A172 (cell line): ENCODE measurements around the gene C11orf24. TPM values are rescaled to one million over a fixed set of nuclear protein-coding genes. Genes with fewer than 3 reads are reported as not detected.
A peak's percentile ranks its signal among the peaks of the same experiment; 100 is the strongest.

Experiments
- DNase-seq: peaks from one replicate; pipeline ENCODE4 v3.0.0-alpha.2; 2015; ENCODE audit warnings: low spot score
- total RNA-seq: library from RNA; depleted of rRNA; stranded (reverse); fragments of >200 nt; shearing (Covaris generic); gene quantifications from 2 replicates; pipeline ENCODE4 v1.2.3, GENCODE V29; 2014; rRNA removed

C11orf24 gene
- 52.4 and 55.5 TPM in 2 replicates for total RNA-seq

- DNase-seq: peak; percentile 83
Observed at GRCh38 chr11:68271781-68272608, at the start of gene C11orf24. Gene C11orf24 (minus strand): TSS chr11:68271973. CDS start chr11:68263767, 8,206 bp downstream.

- no peak for DNase-seq
Observed at GRCh38 chr11:68317147-68317785, 45.5 kb upstream of the C11orf24 start.

- DNase-seq: peak; percentile 31
Observed at GRCh38 chr11:68315171-68315920, 43.6 kb upstream of the C11orf24 start.

- DNase-seq: peak; percentile 59
Observed at GRCh38 chr11:68314203-68315170, 42.7 kb upstream of the C11orf24 start.

GRCh38 chr11:68313574-68314202, 41.9 kb upstream of the C11orf24 start:
- no peak for DNase-seq

- DNase-seq: no peak
Observed at GRCh38 chr11:68312780-68313573, 41.2 kb upstream of the C11orf24 start.

- DNase-seq: no peak
Observed at GRCh38 chr11:68312117-68312779, 40.5 kb upstream of the C11orf24 start, which contains the start of gene LRP5. Gene LRP5 (plus strand): TSS chr11:68312591. CDS start chr11:68312715, 124 bp downstream.

GRCh38 chr11:68311160-68312116, 39.7 kb upstream of the C11orf24 start:
- DNase-seq: no peak

- DNase-seq: no peak
Observed at GRCh38 chr11:68309621-68310185, 37.9 kb upstream of the C11orf24 start.

GRCh38 chr11:68308068-68308467, 36.3 kb upstream of the C11orf24 start:
- DNase-seq: no peak

GRCh38 chr11:68306636-68307035, 34.9 kb upstream of the C11orf24 start:
- DNase-seq: no peak

- no peak for DNase-seq
Observed at GRCh38 chr11:68303982-68304780, 32.4 kb upstream of the C11orf24 start.

- no peak for DNase-seq
Observed at GRCh38 chr11:68303083-68303482, 31.3 kb upstream of the C11orf24 start.

- DNase-seq: peak; percentile 84
Observed at GRCh38 chr11:68302670-68303069, 30.9 kb upstream of the C11orf24 start.

GRCh38 chr11:68302256-68302655, 30.5 kb upstream of the C11orf24 start:
- DNase-seq: no peak

- DNase-seq: no peak
Observed at GRCh38 chr11:68300076-68300830, 28.5 kb upstream of the C11orf24 start.
